Activated T-cell treated with anti-CD3 and anti-CD28 coated beads, Interleukin-2, amount 50 U/mL, for 24 hours (primary cell): Measurements from ENCODE around the gene NFIX.

Source experiments
- DNase-seq: peaks from one replicate; pipeline ENCODE4 v3.0.0-alpha.2; 2020
- H3K27ac Mint-ChIP-seq: 2 replicates; pipeline ENCODE4 v1.8.0; 2020; ENCODE audit warnings: mild to moderate bottlenecking, mixed read lengths
- H3K27me3 Mint-ChIP-seq: 2 replicates; pipeline ENCODE4 v1.8.0; 2020; ENCODE audit warnings: mixed read lengths
- H3K36me3 Mint-ChIP-seq: 2 replicates; pipeline ENCODE4 v1.8.0; 2020; ENCODE audit warnings: low read depth, mixed read lengths
- H3K4me1 Mint-ChIP-seq: 2 replicates; pipeline ENCODE4 v1.8.0; 2020; ENCODE audit warnings: low read depth, mixed read lengths
- H3K4me3 Mint-ChIP-seq: 2 replicates; pipeline ENCODE4 v1.8.0; 2020; ENCODE audit warnings: mild to moderate bottlenecking, moderate library complexity, mixed read lengths
- H3K9me3 Mint-ChIP-seq: 2 replicates; pipeline ENCODE4 v1.8.0; 2020; ENCODE audit warnings: mixed read lengths

NFIX gene

GRCh38 chr19:13035820-13036365, 40.6 kb downstream of the NFIX start:
- Mint-ChIP-seq H3K4me1 (no peaks in the 10 kb centered on the region), H3K4me3 (no peak overlapping the region), H3K36me3 (no peaks in the 10 kb centered on the region), H3K27me3 (no peaks in the 10 kb centered on the region), H3K9me3 (no peaks in the 10 kb centered on the region), H3K27ac (no peak overlapping the region)
- no peak for DNase-seq

- DNase-seq: no peak
- Mint-ChIP-seq H3K4me1 (no peaks in the 10 kb centered on the region), H3K27me3 (no peaks in the 10 kb centered on the region), H3K4me3 (no peak overlapping the region), H3K36me3 (no peaks in the 10 kb centered on the region), H3K27ac (no peak overlapping the region), H3K9me3 (no peaks in the 10 kb centered on the region)
Observed at GRCh38 chr19:13036366-13036976, 41.2 kb downstream of the NFIX start.

GRCh38 chr19:13037161-13037560, 41.9 kb downstream of the NFIX start:
- no peak overlapping the region for H3K4me3 Mint-ChIP-seq
- no peaks in the 10 kb centered on the region for H3K27me3 Mint-ChIP-seq
- H3K36me3 Mint-ChIP-seq: no peaks in the 10 kb centered on the region
- H3K27ac Mint-ChIP-seq: no peak overlapping the region
- no peaks in the 10 kb centered on the region for H3K9me3 Mint-ChIP-seq
- H3K4me1 Mint-ChIP-seq: no peaks in the 10 kb centered on the region
- no peak for DNase-seq

- no peak overlapping the region for H3K27ac Mint-ChIP-seq
- H3K27me3 Mint-ChIP-seq: no peaks in the 10 kb centered on the region
- H3K36me3 Mint-ChIP-seq: no peaks in the 10 kb centered on the region
- H3K9me3 Mint-ChIP-seq: no peaks in the 10 kb centered on the region
- no peak overlapping the region for H3K4me3 Mint-ChIP-seq
- peaks cover under 1% of the 10 kb centered on the region for H3K4me1 Mint-ChIP-seq
- no peak for DNase-seq
Observed at GRCh38 chr19:13037731-13038130, 42.5 kb downstream of the NFIX start.

- no peak overlapping the region for H3K27ac Mint-ChIP-seq
- no peak for DNase-seq
- no peaks in the 10 kb centered on the region for H3K9me3 Mint-ChIP-seq
- H3K27me3 Mint-ChIP-seq: no peaks in the 10 kb centered on the region
- H3K4me1 Mint-ChIP-seq: peaks cover 9% of the 10 kb centered on the region
- H3K4me3 Mint-ChIP-seq: no peak overlapping the region
- H3K36me3 Mint-ChIP-seq: no peaks in the 10 kb centered on the region
Observed at GRCh38 chr19:13038306-13039210, 43.3 kb downstream of the NFIX start.

GRCh38 chr19:13039211-13039789, 44.0 kb downstream of the NFIX start:
- Mint-ChIP-seq H3K27ac (no peak overlapping the region), H3K27me3 (no peaks in the 10 kb centered on the region), H3K4me3 (no peak overlapping the region), H3K36me3 (no peaks in the 10 kb centered on the region), H3K9me3 (no peaks in the 10 kb centered on the region), H3K4me1 (peaks cover 15% of the 10 kb centered on the region)
- no peak for DNase-seq

- no peak overlapping the region for H3K27ac Mint-ChIP-seq
- H3K9me3 Mint-ChIP-seq: no peaks in the 10 kb centered on the region
- H3K4me3 Mint-ChIP-seq: no peak overlapping the region
- H3K36me3 Mint-ChIP-seq: no peaks in the 10 kb centered on the region
- H3K27me3 Mint-ChIP-seq: no peaks in the 10 kb centered on the region
- no peak for DNase-seq
- peaks cover 26% of the 10 kb centered on the region for H3K4me1 Mint-ChIP-seq
Observed at GRCh38 chr19:13040232-13040947, 45.1 kb downstream of the NFIX start.

GRCh38 chr19:13040948-13041292, 45.6 kb downstream of the NFIX start:
- no peak overlapping the region for H3K4me3 Mint-ChIP-seq
- H3K36me3 Mint-ChIP-seq: no peaks in the 10 kb centered on the region
- peaks cover 27% of the 10 kb centered on the region for H3K4me1 Mint-ChIP-seq
- no peak for DNase-seq
- no peaks in the 10 kb centered on the region for H3K9me3 Mint-ChIP-seq
- H3K27me3 Mint-ChIP-seq: no peaks in the 10 kb centered on the region
- no peak overlapping the region for H3K27ac Mint-ChIP-seq

- Mint-ChIP-seq H3K9me3 (no peaks in the 10 kb centered on the region), H3K4me1 (peaks cover 27% of the 10 kb centered on the region), H3K4me3 (no peak overlapping the region), H3K36me3 (no peaks in the 10 kb centered on the region), H3K27ac (no peak overlapping the region), H3K27me3 (no peaks in the 10 kb centered on the region)
- DNase-seq: no peak
Observed at GRCh38 chr19:13042443-13043130, 47.3 kb downstream of the NFIX start.

GRCh38 chr19:13043285-13043684, 48.0 kb downstream of the NFIX start:
- no peak for DNase-seq
- H3K27me3 Mint-ChIP-seq: no peaks in the 10 kb centered on the region
- no peaks in the 10 kb centered on the region for H3K9me3 Mint-ChIP-seq
- no peaks in the 10 kb centered on the region for H3K36me3 Mint-ChIP-seq
- no peak overlapping the region for H3K4me3 Mint-ChIP-seq
- no peak overlapping the region for H3K27ac Mint-ChIP-seq
- peaks cover 27% of the 10 kb centered on the region for H3K4me1 Mint-ChIP-seq

GRCh38 chr19:13044231-13044836, 49.1 kb downstream of the NFIX start:
- Mint-ChIP-seq H3K27me3 (no peaks in the 10 kb centered on the region), H3K9me3 (no peaks in the 10 kb centered on the region), H3K36me3 (no peaks in the 10 kb centered on the region), H3K4me1 (peaks cover 27% of the 10 kb centered on the region), H3K4me3 (no peak overlapping the region), H3K27ac (peak overlapping the region; percentile 30)
- no peak for DNase-seq

- DNase-seq: no peak
- Mint-ChIP-seq H3K4me3 (no peak overlapping the region), H3K4me1 (peaks cover 27% of the 10 kb centered on the region), H3K9me3 (no peaks in the 10 kb centered on the region), H3K27me3 (no peaks in the 10 kb centered on the region), H3K27ac (no peak overlapping the region), H3K36me3 (no peaks in the 10 kb centered on the region)
Observed at GRCh38 chr19:13045812-13046211, 50.5 kb downstream of the NFIX start.

GRCh38 chr19:13047374-13047773, 52.1 kb downstream of the NFIX start:
- Mint-ChIP-seq H3K27me3 (peaks cover 6% of the 10 kb centered on the region), H3K4me1 (peaks cover 38% of the 10 kb centered on the region), H3K27ac (no peak overlapping the region), H3K36me3 (no peaks in the 10 kb centered on the region), H3K9me3 (no peaks in the 10 kb centered on the region), H3K4me3 (no peak overlapping the region)
- DNase-seq: no peak

- Mint-ChIP-seq H3K9me3 (no peaks in the 10 kb centered on the region), H3K4me1 (peaks cover 13% of the 10 kb centered on the region), H3K27ac (no peak overlapping the region), H3K27me3 (peaks cover 11% of the 10 kb centered on the region), H3K36me3 (no peaks in the 10 kb centered on the region), H3K4me3 (no peak overlapping the region)
- DNase-seq: no peak
Observed at GRCh38 chr19:13050274-13050673, 55.0 kb downstream of the NFIX start.
